Left colon (tissue), 2 donors: ENCODE data around the gene ATP6V0D1. TPM values are rescaled to one million over a fixed set of nuclear protein-coding genes. Genes with fewer than 3 reads are reported as not detected.

Experiments
- ATAC-seq: fragments of 200-7000 bp; cut with Tn5 transposase; one replicate; pipeline ENCODE4 v1.9.1; 2020; ENCODE audit warnings: mild to moderate bottlenecking, moderate library complexity
- DNase-seq, 2 donors: peaks; one replicate each; pipeline ENCODE4 v3.0.0-alpha.2; 2020
- intact Hi-C, 2 donors: fragments of 100-400 bp; cut with DNase I in 1 of 2; cut with micrococcal nuclease in 1 of 2; formaldehyde crosslinking; loops; one replicate each; pipeline versions ENCODE4 v1.11.2 to v1.14.0; 2022; cut with DNase I, micrococcal nuclease
- total RNA-seq, 2 donors: library from RNA; stranded (reverse); fragmentation: NEBNext Ultra II Directional; extraction: Animal tissue kit (Norgen Biotek cat#: 25700); gene quantifications; one replicate each; pipeline ENCODE4 v1.2.1, GENCODE V29; 2021
- donor health status: DM: no; HTN: no; CAD: no.
- donor health status: DM: yes; HTN: yes; CAD: no.

The ATP6V0D1 gene
- total RNA-seq, 2 donors from 2014 or later = 226 to 297 TPM

DNA sequence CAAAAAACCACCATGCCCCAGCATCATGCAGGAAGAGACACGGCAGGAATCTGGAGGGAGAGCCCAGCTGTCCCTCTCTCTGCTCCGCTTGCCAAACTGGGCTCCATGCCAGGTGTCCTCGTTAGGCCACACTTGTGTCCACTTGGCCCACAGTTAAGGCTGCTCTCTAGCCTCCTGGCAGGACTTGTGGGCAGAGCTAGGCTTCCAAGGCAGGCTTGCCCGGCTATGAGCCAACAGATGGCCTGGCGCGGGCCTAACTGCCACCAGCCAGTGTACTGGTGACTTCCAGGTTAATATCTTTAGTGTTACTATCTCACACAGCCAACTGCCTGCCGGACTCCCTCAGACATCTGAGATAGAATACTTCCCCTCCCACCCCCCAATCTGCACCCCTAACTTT lies 10.6 kb downstream of the ATP6V0D1 start:
- DNase-seq = no peak
- ATAC-seq = no peak
- intact Hi-C loops = no loop called here

DNA sequence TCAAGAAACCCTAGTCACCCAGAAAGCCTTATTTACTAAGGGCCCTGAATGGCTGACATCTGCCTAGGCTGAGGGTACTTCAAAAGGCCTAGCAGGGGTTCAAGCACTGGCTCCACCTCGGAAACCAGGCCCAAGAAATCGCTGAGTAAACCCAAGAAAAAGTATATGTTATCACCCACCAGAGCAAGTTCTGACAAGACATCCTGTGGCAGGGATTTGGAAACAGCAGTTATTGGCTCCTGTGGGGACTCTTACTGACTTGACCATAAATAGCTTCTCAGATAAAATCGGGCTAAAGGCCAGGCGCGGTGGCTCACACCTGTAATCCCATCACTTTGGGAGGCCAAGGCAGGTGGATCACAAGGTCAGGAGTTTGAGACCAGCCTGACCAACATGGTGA lies 12.2 kb downstream of the ATP6V0D1 start:
- no peak for ATAC-seq
- intact Hi-C loops = no loop called here
- DNase-seq = no peak

- intact Hi-C loops = no loop called here
- no peak for ATAC-seq
- DNase-seq = no peak
Measured at GRCh38 chr16:67466581-67466980, 14.4 kb downstream of the ATP6V0D1 start.

GRCh38 chr16:67464565-67464964 lies 16.4 kb downstream of the ATP6V0D1 start:
- DNase-seq (no peak), ATAC-seq (no peak)
- intact Hi-C loops = loop anchor here in 1 of 2 donors (5.0 kb wide), 1 partner anchor 37 kb away; no protein-coding TSS in a partner anchor

- DNase-seq (no peak), ATAC-seq (no peak)
- intact Hi-C loops = loop anchor here in 1 of 2 donors (5.0 kb wide), 1 partner anchor 36 kb away; no protein-coding TSS in a partner anchor
Measured at GRCh38 chr16:67463691-67464090, 17.3 kb downstream of the ATP6V0D1 start.

- DNase-seq (peak; percentile 76 to 84), ATAC-seq (peak; percentile 42)
- intact Hi-C loops = loop anchor here in 1 of 2 donors (5.0 kb wide), 1 partner anchor 36 kb away; no protein-coding TSS in a partner anchor
Measured at GRCh38 chr16:67463059-67463458, 17.9 kb downstream of the ATP6V0D1 start.

- no peak for DNase-seq
- no peak for ATAC-seq
- intact Hi-C loops = loop anchor here in 1 of 2 donors (5.0 kb wide), 1 partner anchor 35 kb away; no protein-coding TSS in a partner anchor
Measured at GRCh38 chr16:67462279-67462655, 18.7 kb downstream of the ATP6V0D1 start.

- DNase-seq = peak; percentile 87 to 97
- intact Hi-C loops = loop anchor here in 1 of 2 donors (5.0 kb wide), 1 partner anchor 34 kb away; no protein-coding TSS in a partner anchor
- ATAC-seq = peak; percentile 64
Measured at GRCh38 chr16:67461600-67462278, 19.2 kb downstream of the ATP6V0D1 start.

DNA sequence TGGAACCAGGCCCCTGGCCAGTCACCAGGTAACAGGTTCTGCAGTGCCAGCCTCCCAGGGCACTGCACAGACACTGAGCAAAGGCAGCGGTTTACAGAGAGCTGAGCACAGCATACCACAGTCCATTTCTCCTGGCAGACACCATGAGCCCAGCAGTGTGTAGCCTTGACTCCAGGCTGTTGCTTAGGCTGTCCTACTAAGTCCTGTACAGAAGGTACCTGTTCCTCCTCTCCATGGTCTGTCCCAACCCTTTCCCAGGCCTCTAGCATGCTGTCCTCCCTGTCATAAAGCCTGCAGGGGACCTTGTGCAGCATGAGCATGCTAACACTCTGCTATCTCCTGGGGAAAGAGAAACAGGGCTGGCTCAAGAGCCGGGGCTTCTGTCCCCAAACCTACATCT lies 20.0 kb downstream of the ATP6V0D1 start:
- ATAC-seq (no peak), DNase-seq (no peak)
- intact Hi-C loops = loop anchor here in 1 of 2 donors (5.0 kb wide), 1 partner anchor 34 kb away; no protein-coding TSS in a partner anchor

DNA sequence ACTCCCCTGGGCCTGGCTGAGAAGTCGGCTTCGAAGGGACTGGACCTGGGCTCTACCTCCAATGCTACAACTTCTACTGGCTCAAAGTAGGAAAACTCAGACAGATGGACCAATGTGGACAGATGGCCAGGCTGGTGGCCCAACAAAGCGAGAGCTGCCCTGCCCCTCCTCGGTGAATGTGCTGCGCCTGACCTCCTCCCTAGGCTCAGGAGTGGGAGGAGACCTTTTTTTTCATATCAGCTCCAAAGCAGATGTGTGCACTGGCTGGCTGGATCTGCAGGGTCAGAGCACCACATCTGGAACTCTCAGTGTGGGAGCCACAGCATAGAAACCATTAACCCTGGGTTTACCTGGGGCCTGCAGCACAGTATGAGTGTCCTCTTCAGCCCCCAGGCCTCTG lies 20.8 kb downstream of the ATP6V0D1 start:
- ATAC-seq = peak; percentile 12
- DNase-seq = peak; percentile 50 to 62
- intact Hi-C loops = loop anchor here in 1 of 2 donors (5.0 kb wide), 1 partner anchor 33 kb away; no protein-coding TSS in a partner anchor

DNA sequence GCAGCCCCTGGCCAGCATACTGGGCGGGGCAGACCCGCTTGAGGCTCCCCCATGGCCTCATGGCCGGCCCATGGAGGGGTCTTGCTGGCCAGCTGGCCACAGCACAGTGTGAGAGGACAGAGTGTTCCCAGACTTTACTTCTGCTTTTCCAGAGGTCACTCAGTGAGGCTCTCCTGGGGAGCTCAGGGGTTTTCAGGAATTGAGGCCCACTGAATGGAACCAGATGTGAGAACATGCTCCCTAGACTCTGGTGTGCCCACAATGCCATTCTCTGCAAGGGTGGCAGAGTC lies 21.2 kb downstream of the ATP6V0D1 start:
- intact Hi-C loops = loop anchor here in 1 of 2 donors (5.0 kb wide), 1 partner anchor 33 kb away; no protein-coding TSS in a partner anchor
- no peak for ATAC-seq
- no peak for DNase-seq

- peak; percentile 42 for ATAC-seq
- DNase-seq = peak; percentile 79 to 83
- intact Hi-C loops = no loop called here
Measured at GRCh38 chr16:67459066-67459860, 21.7 kb downstream of the ATP6V0D1 start.

DNA sequence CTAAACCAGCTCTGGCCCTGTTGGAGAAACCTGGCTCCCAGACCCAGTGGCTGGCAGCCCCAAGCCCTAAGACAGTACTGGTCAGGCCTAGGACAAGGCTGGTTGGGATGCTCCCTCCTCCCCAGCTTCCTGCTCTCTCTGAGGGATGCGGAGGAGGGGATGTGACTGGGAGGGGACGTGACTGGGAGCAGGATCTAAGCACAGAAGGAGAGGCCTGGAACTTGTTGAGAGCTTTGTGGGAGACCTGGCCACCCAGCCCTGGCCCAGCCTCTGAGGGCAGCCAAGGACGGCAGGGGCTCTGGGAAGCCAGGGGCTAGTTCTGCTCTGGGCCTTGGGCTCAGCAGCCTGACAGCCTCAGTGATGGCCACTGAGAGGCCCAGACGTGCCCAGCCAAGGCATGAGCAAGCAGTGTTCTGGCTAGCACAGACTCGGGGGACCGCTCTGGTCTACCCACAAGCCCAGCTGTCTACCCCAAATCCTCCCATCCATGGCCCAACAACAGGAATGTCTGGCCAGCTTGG lies 22.8 kb downstream of the ATP6V0D1 start:
- DNase-seq (peak in 1 of 2 donors; percentile 33), ATAC-seq (no peak)
- intact Hi-C loops = no loop called here

GRCh38 chr16:67457611-67458010 lies 23.3 kb downstream of the ATP6V0D1 start:
- ATAC-seq (no peak), DNase-seq (no peak)
- intact Hi-C loops = no loop called here

DNA sequence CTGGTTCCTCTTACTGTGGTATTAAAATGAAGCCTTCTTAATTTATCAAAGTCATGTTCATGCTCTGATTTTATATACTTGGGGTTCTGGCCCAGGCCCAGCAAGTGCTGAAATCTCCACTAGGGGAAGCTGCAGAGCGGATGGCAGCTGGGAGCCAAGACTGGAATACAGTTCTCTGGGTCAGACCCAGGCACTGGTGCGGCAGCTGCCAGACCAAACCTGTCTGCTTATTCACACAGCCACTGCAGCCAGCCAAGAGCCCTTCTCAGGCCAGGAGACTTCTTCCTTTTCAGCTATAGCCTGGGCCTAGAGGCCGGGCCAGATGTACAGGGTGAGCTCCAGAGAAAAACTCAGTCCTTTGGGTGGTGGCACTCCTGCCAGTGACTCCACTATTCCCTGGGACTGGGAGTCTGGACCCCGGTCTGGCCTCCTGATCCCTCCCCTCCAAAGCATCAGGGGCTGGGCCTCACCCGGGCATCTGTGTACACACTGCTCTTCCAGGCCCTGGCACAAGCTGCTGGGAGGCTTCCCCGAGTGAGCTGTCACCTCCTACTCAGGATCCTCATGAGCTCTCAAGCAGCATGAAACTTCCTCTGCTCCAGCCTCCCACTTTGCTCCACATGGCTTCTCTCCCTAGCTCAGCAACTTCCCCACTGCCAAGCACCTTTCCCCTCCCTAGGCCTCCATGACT lies 24.4 kb downstream of the ATP6V0D1 start:
- ATAC-seq = peak; percentile 28
- DNase-seq = peak; percentile 76 to 87
- intact Hi-C loops = no loop called here

DNA sequence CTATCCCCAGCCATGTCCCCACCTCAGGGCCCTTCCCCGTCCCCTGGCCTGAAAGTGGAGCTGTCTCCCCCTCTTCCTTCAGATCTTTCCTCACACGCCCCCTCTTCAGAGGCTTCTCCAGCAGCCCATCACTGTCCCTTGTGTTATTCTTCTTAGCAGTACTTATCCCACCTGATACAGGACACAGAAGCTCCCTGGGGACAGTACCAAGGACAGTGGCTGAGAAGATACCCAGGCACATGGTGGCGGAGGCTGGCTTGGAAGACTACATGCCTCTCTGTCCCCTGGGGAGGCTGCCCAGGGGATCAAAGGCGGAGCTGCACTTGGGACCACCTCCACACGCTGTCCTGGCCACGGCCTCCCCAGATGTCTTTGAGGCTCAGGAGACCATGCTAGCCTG lies 26.1 kb downstream of the ATP6V0D1 start:
- DNase-seq (no peak), ATAC-seq (no peak)
- intact Hi-C loops = no loop called here

GRCh38 chr16:67454104-67454503 lies 26.9 kb downstream of the ATP6V0D1 start:
- DNase-seq = no peak
- intact Hi-C loops = no loop called here
- no peak for ATAC-seq

DNA sequence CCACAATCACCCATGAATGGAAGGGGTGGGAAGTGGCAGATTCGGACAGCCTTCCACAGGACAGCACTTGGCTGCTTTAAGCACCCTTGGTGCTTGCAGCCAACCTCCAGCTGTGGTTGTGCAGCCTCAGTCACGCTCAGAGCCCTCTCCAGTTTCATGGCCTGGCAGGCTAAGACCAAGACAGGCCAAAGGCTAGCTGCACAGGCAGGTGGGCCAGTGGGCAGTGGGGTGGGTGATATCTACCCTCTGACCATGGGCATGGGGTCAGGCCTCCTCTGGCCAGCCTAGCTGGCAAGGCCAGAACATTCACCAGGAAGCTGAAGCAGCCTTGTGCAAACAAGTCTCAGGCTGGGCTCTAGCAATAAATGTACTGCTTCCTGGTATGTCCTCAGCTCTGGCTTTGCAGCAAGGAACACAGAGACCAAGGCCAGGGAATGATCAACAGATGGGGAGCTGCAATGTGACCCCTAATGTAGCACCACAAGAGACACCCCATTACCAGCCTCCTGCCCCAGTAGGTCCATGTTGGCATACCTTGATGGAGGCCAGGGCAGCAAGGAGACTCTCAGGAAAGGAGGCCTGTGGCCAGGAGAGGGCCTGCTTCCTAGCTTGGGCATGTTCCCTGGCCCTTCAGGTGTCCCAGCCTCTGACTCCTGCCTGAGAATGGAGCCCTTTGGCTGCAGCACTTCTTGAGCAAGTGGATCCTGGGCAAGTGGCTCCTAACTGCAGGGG lies 29.1 kb downstream of the ATP6V0D1 start:
- DNase-seq (peak; percentile 44 to 77), ATAC-seq (peak; percentile 70)
- intact Hi-C loops = no loop called here
